Epithelial cell of proximal tubule (primary cell): ENCODE data around the gene PCDHGA1. TPM values are rescaled to one million over a fixed set of nuclear protein-coding genes. Genes with fewer than 3 reads are reported as not detected.
A peak's percentile ranks its signal among the peaks of the same experiment; 100 is the strongest.

Source experiments
- DNase-seq: peaks from one replicate; pipeline ENCODE4 v3.0.0-alpha.2; 2011; ENCODE audit warnings: low read depth
- H3K4me3 ChIP-seq: 2 replicates; pipeline ENCODE4 v1.5.1; 2011; ENCODE audit warnings: low read depth, mild to moderate bottlenecking, low read length
- CTCF ChIP-seq: conservative IDR thresholded peaks from 2 replicates; pipeline ENCODE4 v1.5.1; 2012; ENCODE audit warnings: low read depth, mild to moderate bottlenecking, low read length
- total RNA-seq: library from RNA; depleted of rRNA; stranded (reverse); fragments of >200 nt; gene quantifications from 2 replicates; pipeline ENCODE4 v1.2.3, GENCODE V29; 2015

PCDHGA1 gene
- total RNA-seq, 1 donor from 2014 or later: 0.75 TPM

- no peak overlapping the region for H3K4me3 ChIP-seq
- no peak for TF ChIP-seq CTCF
Measured at GRCh38 chr5:141419074-141419880, 89.0 kb downstream of the PCDHGA1 start.

GRCh38 chr5:141420855-141421488, 90.7 kb downstream of the PCDHGA1 start, which contains the start of gene PCDHGA11:
TSS of gene PCDHGA11 (plus strand) at chr5:141421051. CDS start at chr5:141421228, 177 bp downstream.
- peak; percentile 52 for TF ChIP-seq CTCF
- DNase-seq: no peak
- peak within 1 kb of the TSS; percentile 46 for H3K4me3 ChIP-seq

More at GRCh38 chr5:141419074-141419880, 89.0 kb downstream of the PCDHGA1 start:
- DNase-seq: no peak

- H3K4me3 ChIP-seq: peak overlapping the region; percentile 46
- no peak for TF ChIP-seq CTCF
- DNase-seq: no peak
Measured at GRCh38 chr5:141421489-141421855, 91.2 kb downstream of the PCDHGA1 start.

- no peak for TF ChIP-seq CTCF
- no peak for DNase-seq
- H3K4me3 ChIP-seq: no peak overlapping the region
Measured at GRCh38 chr5:141422742-141423291, 92.5 kb downstream of the PCDHGA1 start.

GRCh38 chr5:141427783-141428426, 97.6 kb downstream of the PCDHGA1 start:
- no peak for TF ChIP-seq CTCF
- no peak for DNase-seq
- no peak overlapping the region for H3K4me3 ChIP-seq

- H3K4me3 ChIP-seq: peak within 1 kb of the TSS; percentile 27
- no peak for DNase-seq
- peak; percentile 51 for TF ChIP-seq CTCF
Measured at GRCh38 chr5:141430332-141431113, 100.2 kb downstream of the PCDHGA1 start, which contains the start of gene PCDHGA12. TSS of gene PCDHGA12 (plus strand) at chr5:141430507. CDS start at chr5:141430760, 253 bp downstream.
